H1 (cell line): ENCODE data around the gene TARS2. TPM values are rescaled to one million over a fixed set of nuclear protein-coding genes. Genes with fewer than 3 reads are reported as not detected.

Source experiments
- CEBPB ChIP-seq: IDR thresholded peaks from 2 replicates; pipeline ENCODE4 v1.6.1; 2012; ENCODE audit warnings: low read depth, low read length
- CHD1 ChIP-seq: IDR thresholded peaks from 2 replicates; pipeline ENCODE4 v1.6.1; 2012; ENCODE audit warnings: low read depth, low read length, improper control_type of control experiment
- CHD7 ChIP-seq: fragments of 300-600 bp; sonication (generic); IDR thresholded peaks from 2 replicates; pipeline ENCODE4 v1.7.1; 2012; ENCODE audit warnings: low read length, moderate library complexity, mild to moderate bottlenecking, inconsistent platforms; ENCODE audit not compliant: insufficient replicate concordance
- CTCF ChIP-seq, 3 experiments: IDR thresholded peaks; 1 replicate in 2 of 3; 2 replicates in 1 of 3; pipeline versions ENCODE4 v1.5.1 to v1.6.1; 2011; ENCODE audit warnings: low read length in 3 of 3, mild to moderate bottlenecking in 3 of 3, inconsistent platforms in 2 of 3, low read depth in 1 of 3, moderate library complexity in 1 of 3; ENCODE audit not compliant: insufficient read depth in 1 of 3; ENCODE audit errors: control extremely low read depth in 1 of 3
- RNF2 ChIP-seq: fragments of 200-900, 300-1000 bp; sonication (generic); IDR thresholded peaks from 2 replicates; pipeline ENCODE4 v1.7.1; 2016; ENCODE audit warnings: borderline replicate concordance, low read depth, mild to moderate bottlenecking, antibody characterized with exemption, low read length; ENCODE audit not compliant: poor library complexity, severe bottlenecking; ENCODE audit errors: missing control alignments
- SIRT6 ChIP-seq: IDR thresholded peaks from one replicate; pipeline ENCODE4 v1.7.1; 2012; ENCODE audit warnings: low read length, inconsistent platforms
- SP2 ChIP-seq: IDR thresholded peaks from 2 replicates; pipeline ENCODE4 v1.6.1; 2012; ENCODE audit warnings: mild to moderate bottlenecking, low read length, inconsistent platforms
- SUZ12 ChIP-seq: fragments of 200-600 bp; sonication (generic); IDR thresholded peaks from 2 replicates; pipeline ENCODE4 v1.6.1; 2012; ENCODE audit warnings: mild to moderate bottlenecking, inconsistent platforms, low read length, moderate library complexity, mixed read lengths
- polyA plus RNA-seq, 7 experiments: library from polyadenylated mRNA; depleted of rRNA in 3 of 7; stranded (reverse) in 5 of 7; unstranded in 2 of 7; fragments of >200 nt in 5 of 7; fragments of 200-250 nt in 2 of 7; gene quantifications; 1 replicate in 5 of 7; 2 replicates in 1 of 7; 4 replicates in 1 of 7; pipeline versions ENCODE4 v1.2.1 to v1.2.3, GENCODE V29; 2011 to 2013; ENCODE audit warnings: missing spikeins in 2 of 7, mixed read lengths in 2 of 7
- total RNA-seq: library from RNA; stranded (reverse); fragmentation: NEBNext Ultra II Directional; extraction: Animal tissue kit (Norgen Biotek cat#: 25700); gene quantifications from 2 replicates; pipeline ENCODE4 v1.2.1, GENCODE V29; 2021

Gene TARS2
- total and polyA plus RNA-seq, 2 of the 8 experiments (the other 6 are each of a cell fraction or from before 2014, with no cell fraction given) = 38.9 to 39.1 TPM

- TF ChIP-seq CHD7 (no peak), CEBPB (no peak), SP2 (no peak), RNF2 (no peak), SUZ12 (no peak), SIRT6 (no peak), CTCF (IDR thresholded peaks at IDR 0.05; ENCODE audit: control extremely low read depth in 1 of 3, insufficient read depth in 1 of 3, low read depth in 1 of 3, low read length in 3 of 3) (no peak), CHD1 (no peak)
Observed at GRCh38 chr1:150493175-150493574, 6.0 kb downstream of the TARS2 start (continued).
